ENCODE results near the gene NSG1. TPM values are rescaled to one million over a fixed set of nuclear protein-coding genes. Genes with fewer than 3 reads are reported as not detected.

NSG1 gene
- total and polyA plus RNA-seq, 7 donors = 1.4 to 9.6 (median 3.8) TPM

GRCh38 chr4:4409416-4410115, 22.7 kb downstream of the NSG1 start:
- no peak overlapping the region for H3K27ac ChIP-seq
- intact Hi-C loops (cut with DNase I) = no loop called here
- no peaks in the 10 kb centered on the region for H3K9me3 ChIP-seq
- WGBS, 2 donors = 85 to 89% methylated on average over 23 of the region's 23 CpGs
- H3K4me1 ChIP-seq = no peaks in the 10 kb centered on the region
- H3K27me3 ChIP-seq = peaks cover 0 to 26% (median 7%) of the 10 kb centered on the region in 3 donors
- no peaks in the 10 kb centered on the region for H3K36me3 ChIP-seq
- DNase-seq = no peak
- TF ChIP-seq POLR2A (IDR thresholded peaks at IDR 0.05) (no peak), POLR2AphosphoS5 (IDR thresholded peaks at IDR 0.05) (no peak), EP300 (IDR thresholded peaks at IDR 0.05) (no peak)
- TF ChIP-seq, protein P1, sequence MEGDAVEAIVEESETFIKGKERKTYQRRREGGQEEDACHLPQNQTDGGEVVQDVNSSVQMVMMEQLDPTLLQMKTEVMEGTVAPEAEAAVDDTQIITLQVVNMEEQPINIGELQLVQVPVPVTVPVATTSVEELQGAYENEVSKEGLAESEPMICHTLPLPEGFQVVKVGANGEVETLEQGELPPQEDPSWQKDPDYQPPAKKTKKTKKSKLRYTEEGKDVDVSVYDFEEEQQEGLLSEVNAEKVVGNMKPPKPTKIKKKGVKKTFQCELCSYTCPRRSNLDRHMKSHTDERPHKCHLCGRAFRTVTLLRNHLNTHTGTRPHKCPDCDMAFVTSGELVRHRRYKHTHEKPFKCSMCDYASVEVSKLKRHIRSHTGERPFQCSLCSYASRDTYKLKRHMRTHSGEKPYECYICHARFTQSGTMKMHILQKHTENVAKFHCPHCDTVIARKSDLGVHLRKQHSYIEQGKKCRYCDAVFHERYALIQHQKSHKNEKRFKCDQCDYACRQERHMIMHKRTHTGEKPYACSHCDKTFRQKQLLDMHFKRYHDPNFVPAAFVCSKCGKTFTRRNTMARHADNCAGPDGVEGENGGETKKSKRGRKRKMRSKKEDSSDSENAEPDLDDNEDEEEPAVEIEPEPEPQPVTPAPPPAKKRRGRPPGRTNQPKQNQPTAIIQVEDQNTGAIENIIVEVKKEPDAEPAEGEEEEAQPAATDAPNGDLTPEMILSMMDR (IDR thresholded peaks at IDR 0.05) = no peak
- no peak overlapping the region for H3K4me3 ChIP-seq

DNA sequence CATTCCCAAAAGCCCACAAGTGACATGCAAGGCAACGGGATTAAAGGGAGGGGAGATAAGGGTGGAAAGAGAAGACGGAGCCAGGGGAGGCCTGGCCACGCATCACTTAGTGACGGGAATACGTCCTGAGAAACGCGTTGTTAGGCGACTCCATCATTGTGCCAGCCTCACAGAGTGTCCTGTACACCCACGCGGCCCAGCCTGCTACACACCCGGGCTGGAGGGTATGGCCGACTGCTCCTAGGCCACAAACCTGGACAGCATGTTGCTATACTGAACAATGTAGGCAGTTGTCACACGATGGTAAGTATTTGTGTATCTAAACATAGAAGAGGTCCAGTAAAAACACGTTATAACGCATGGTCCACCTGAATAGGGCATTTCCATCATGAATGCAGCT, 23.4 kb downstream of the NSG1 start:
- no peak overlapping the region for H3K27ac ChIP-seq
- DNase-seq = no peak
- WGBS, 2 donors = 87 to 91% methylated on average over 15 of the region's 15 CpGs
- no peak overlapping the region for H3K4me3 ChIP-seq
- no peaks in the 10 kb centered on the region for H3K4me1 ChIP-seq
- intact Hi-C loops (cut with DNase I) = no loop called here
- peaks cover 0 to 25% (median 7%) of the 10 kb centered on the region in 3 donors for H3K27me3 ChIP-seq
- TF ChIP-seq, protein P1 (IDR thresholded peaks at IDR 0.05) = no peak
- TF ChIP-seq EP300 (IDR thresholded peaks at IDR 0.05) (no peak), POLR2AphosphoS5 (IDR thresholded peaks at IDR 0.05) (no peak), POLR2A (IDR thresholded peaks at IDR 0.05) (no peak)
- no peaks in the 10 kb centered on the region for H3K9me3 ChIP-seq
- no peaks in the 10 kb centered on the region for H3K36me3 ChIP-seq

GRCh38 chr4:4411906-4412305, 25.0 kb downstream of the NSG1 start:
- peaks cover 0 to 13% (median 2%) of the 10 kb centered on the region in 3 donors for H3K27me3 ChIP-seq
- no peak for DNase-seq
- H3K36me3 ChIP-seq = peaks cover 0 to 6% (median 0%) of the 10 kb centered on the region in 4 donors
- H3K27ac ChIP-seq = no peak overlapping the region
- no peak overlapping the region for H3K4me3 ChIP-seq
- intact Hi-C loops (cut with DNase I) = no loop called here
- WGBS, 2 donors = 82% methylated on average over 15 of the region's 15 CpGs
- no peak for TF ChIP-seq EP300 (IDR thresholded peaks at IDR 0.05)
- TF ChIP-seq POLR2AphosphoS5 (IDR thresholded peaks at IDR 0.05) = no peak
- no peak for TF ChIP-seq POLR2A (IDR thresholded peaks at IDR 0.05)
- TF ChIP-seq, protein P1 (IDR thresholded peaks at IDR 0.05) = no peak
- no peaks in the 10 kb centered on the region for H3K4me1 ChIP-seq
- no peaks in the 10 kb centered on the region for H3K9me3 ChIP-seq

DNA sequence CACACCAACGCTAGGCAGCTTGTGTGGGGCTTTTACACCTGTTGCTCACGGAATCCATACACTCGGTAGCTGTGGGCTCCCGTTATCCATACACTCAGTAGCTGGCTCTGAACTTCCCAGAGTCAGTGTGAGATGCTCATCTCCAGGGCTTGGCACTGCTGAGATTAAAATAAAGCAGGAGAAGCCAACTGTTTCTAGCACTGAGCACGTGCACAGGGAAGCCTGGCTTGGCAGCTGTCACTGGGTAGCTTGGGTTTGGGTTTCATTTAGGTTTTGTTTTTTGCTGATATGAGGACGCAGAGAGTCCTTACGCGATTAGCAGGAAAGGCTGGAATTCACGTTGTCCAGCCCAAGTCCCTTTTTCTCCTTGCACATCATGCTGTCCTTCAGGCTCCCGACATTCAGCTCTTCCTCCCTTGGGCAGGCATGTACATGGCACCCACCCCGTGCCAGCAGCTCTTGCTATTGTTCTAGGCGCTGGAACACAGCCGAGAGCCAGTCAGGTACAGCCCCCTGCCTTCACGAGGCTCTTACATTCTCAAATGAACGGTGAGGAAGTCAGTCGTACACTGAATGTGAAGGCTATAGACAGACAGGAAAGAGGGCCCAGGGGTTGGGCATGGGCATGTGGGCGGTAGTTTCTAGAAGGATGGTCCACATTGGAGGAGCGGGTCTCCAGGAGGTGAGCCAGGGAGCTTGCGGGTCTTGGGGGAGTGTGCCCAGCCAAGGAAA, 25.9 kb downstream of the NSG1 start:
- no peak for DNase-seq
- Histone ChIP-seq H3K36me3 (peaks cover 0 to 6% (median 0%) of the 10 kb centered on the region in 4 donors), H3K27me3 (peaks cover 0 to 4% (median 0%) of the 10 kb centered on the region in 3 donors), H3K27ac (no peak overlapping the region), H3K4me3 (no peak overlapping the region), H3K9me3 (no peaks in the 10 kb centered on the region), H3K4me1 (no peaks in the 10 kb centered on the region)
- TF ChIP-seq EP300 (IDR thresholded peaks at IDR 0.05) = no peak
- TF ChIP-seq POLR2AphosphoS5 (IDR thresholded peaks at IDR 0.05) = no peak
- intact Hi-C loops (cut with DNase I) = no loop called here
- 84 to 85% methylated on average over 19 of the region's 19 CpGs for WGBS, 2 donors

- H3K4me3 ChIP-seq = no peak overlapping the region
- TF ChIP-seq POLR2AphosphoS5 (IDR thresholded peaks at IDR 0.05) (no peak), EP300 (IDR thresholded peaks at IDR 0.05) (no peak), POLR2A (IDR thresholded peaks at IDR 0.05) (no peak)
- TF ChIP-seq, protein P1 (IDR thresholded peaks at IDR 0.05) = no peak
- H3K27me3 ChIP-seq = no peaks in the 10 kb centered on the region
- peaks cover 0 to 10% (median 0%) of the 10 kb centered on the region in 4 donors for H3K36me3 ChIP-seq
- intact Hi-C loops (cut with DNase I) = no loop called here
- DNase-seq = peak; percentile 44
- H3K4me1 ChIP-seq = no peaks in the 10 kb centered on the region
- H3K27ac ChIP-seq = no peak overlapping the region
- WGBS, 2 donors = 87 to 89% methylated on average over 10 of the region's 10 CpGs
- no peaks in the 10 kb centered on the region for H3K9me3 ChIP-seq
These were observed 26.4 kb downstream of the NSG1 start for GRCh38 chr4:4413373-4413725.

Data from sigmoid colon (tissue), 7 donors.